Measurements from ENCODE around the gene ZACN. TPM values are rescaled to one million over a fixed set of nuclear protein-coding genes. Genes with fewer than 3 reads are reported as not detected.
A peak's percentile ranks its signal among the peaks of the same experiment; 100 is the strongest.

ZACN gene
- total RNA-seq, 2 experiments from 2014 or later, result 2.3 to 3.0 TPM

GRCh38 chr17:76065775-76066174 lies 13.2 kb upstream of the ZACN start:
- DNase-seq, result no peak
- no peak for ATAC-seq
- intact Hi-C loops (cut with micrococcal nuclease), result no loop called here
- peaks cover 32% of the 10 kb centered on the region for H3K4me1 Mint-ChIP-seq (ENCODE audit: low read depth)
- H3K9me3 Mint-ChIP-seq, result no peaks in the 10 kb centered on the region
- H3K36me3 Mint-ChIP-seq (ENCODE audit: low read depth), result peaks cover 54% of the 10 kb centered on the region
- no peaks in the 10 kb centered on the region for H3K27me3 Mint-ChIP-seq
- TF ChIP-seq CTCF (IDR thresholded peaks at IDR 0.05), result no peak
- POLR2A ChIA-PET, result interaction anchor here (1.8 to 2.6 kb wide), 2 partner anchors 9 to 52 kb away, joined by 4 to 16 read pairs; no protein-coding TSS in a partner anchor
- H3K4me3 Mint-ChIP-seq, result no peak overlapping the region
- CTCF ChIA-PET, result interaction anchor here (1.0 to 1.8 kb wide), 3 partner anchors 12 to 60 kb away, joined by 3 to 4 read pairs (median 4); no protein-coding TSS in a partner anchor
- H3K27ac Mint-ChIP-seq, result peak overlapping the region; percentile 66

- peak; percentile 67 for ATAC-seq
- no peaks in the 10 kb centered on the region for H3K9me3 Mint-ChIP-seq
- DNase-seq, result peak; percentile 44
- peak overlapping the region; percentile 99 for H3K27ac Mint-ChIP-seq
- no peak for TF ChIP-seq CTCF (IDR thresholded peaks at IDR 0.05)
- POLR2A ChIA-PET, result interaction anchor here (0.8 to 2.1 kb wide), 14 partner anchors 8 to 428 kb away, joined by 3 to 10 read pairs (median 3); partner anchors contain the start of gene EXOC7
- peak overlapping the region; percentile 92 for H3K4me3 Mint-ChIP-seq
- peaks cover 24% of the 10 kb centered on the region for H3K27me3 Mint-ChIP-seq
- intact Hi-C loops (cut with micrococcal nuclease), result no loop called here
- CTCF ChIA-PET, result interaction anchor here (0.9 to 1.4 kb wide), 4 partner anchors 38 to 197 kb away, joined by 3 to 10 read pairs (median 4); no protein-coding TSS in a partner anchor
- H3K36me3 Mint-ChIP-seq (ENCODE audit: low read depth), result peaks cover 20% of the 10 kb centered on the region
- H3K4me1 Mint-ChIP-seq (ENCODE audit: low read depth), result peaks cover 39% of the 10 kb centered on the region
Measured at GRCh38 chr17:76071531-76072147, 7.3 kb upstream of the ZACN start.

- ChIA-PET CTCF (interaction anchor here (1.3 to 1.4 kb wide), 2 partner anchors 58 to 84 kb away, joined by 3 to 10 read pairs; no protein-coding TSS in a partner anchor), POLR2A (interaction anchor here (0.8 to 2.1 kb wide), 12 partner anchors 8 to 428 kb away, joined by 3 to 10 read pairs (median 4); partner anchors contain the start of gene EXOC7)
- intact Hi-C loops (cut with micrococcal nuclease), result no loop called here
- H3K27ac Mint-ChIP-seq, result peak within 1 kb of the TSS; percentile 99
- H3K4me1 Mint-ChIP-seq (ENCODE audit: low read depth), result peaks cover 42% of the 10 kb centered on the region
- no peaks in the 10 kb centered on the region for H3K9me3 Mint-ChIP-seq
- peak within 1 kb of the TSS; percentile 92 for H3K4me3 Mint-ChIP-seq
- DNase-seq (peak; percentile 86), ATAC-seq (peak; percentile 82)
- peaks cover 30% of the 10 kb centered on the region for H3K27me3 Mint-ChIP-seq
- TF ChIP-seq CTCF (IDR thresholded peaks at IDR 0.05), result no peak
- peaks cover 15% of the 10 kb centered on the region for H3K36me3 Mint-ChIP-seq (ENCODE audit: low read depth)
Measured at GRCh38 chr17:76072148-76072858, 6.7 kb upstream of the ZACN start, which contains the start of gene SRP68. SRP68 (minus strand) TSS chr17:76072517; CDS start chr17:76072491, 26 bp downstream.

- DNase-seq, result peak; percentile 24
- Mint-ChIP-seq H3K27me3 (peaks cover 47% of the 10 kb centered on the region), H3K4me1 (ENCODE audit: low read depth) (peaks cover 48% of the 10 kb centered on the region), H3K4me3 (peak within 1 kb of the TSS; percentile 19), H3K9me3 (no peaks in the 10 kb centered on the region), H3K27ac (no peak within 1 kb of the TSS), H3K36me3 (ENCODE audit: low read depth) (peaks cover 6% of the 10 kb centered on the region)
- no peak for TF ChIP-seq CTCF (IDR thresholded peaks at IDR 0.05)
- ChIA-PET POLR2A (interaction anchor here (0.8 to 2.3 kb wide), 9 partner anchors 12 to 278 kb away, joined by 3 to 6 read pairs (median 4); no protein-coding TSS in a partner anchor), CTCF (interaction anchor here (1.6 kb wide), 2 partner anchors 29 to 75 kb away, joined by 3 to 4 read pairs; partner anchors contain the start of gene EXOC7)
- no peak for ATAC-seq
- intact Hi-C loops (cut with micrococcal nuclease), result no loop called here
Measured at GRCh38 chr17:76074390-76075363, 4.3 kb upstream of the ZACN start, which contains the start of gene GALR2. GALR2 (plus strand) TSS chr17:76074781; CDS start chr17:76074884, 103 bp downstream.
